Stimulated activated CD4-positive, alpha-beta T cell treated with anti-CD3 and anti-CD28 coated beads, Interleukin-1b, Interleukin-23, amount 100 ng/mL, for 24 hours (primary cell): ENCODE data around the gene SLC6A19.

ENCODE experiments used
- DNase-seq, 4 experiments: peaks; one replicate each; pipeline ENCODE4 v3.0.0-alpha.2; 2020; ENCODE audit warnings: low read depth in 4 of 4, low spot score in 1 of 4

The SLC6A19 gene

GRCh38 chr5:1179383-1179715 is 22.0 kb upstream of the SLC6A19 start:
- no peak for DNase-seq

GRCh38 chr5:1180096-1180495 is 21.3 kb upstream of the SLC6A19 start:
- DNase-seq: no peak

GRCh38 chr5:1180841-1181271 is 20.5 kb upstream of the SLC6A19 start:
- no peak for DNase-seq

- DNase-seq: no peak
These were observed 19.7 kb upstream of the SLC6A19 start for GRCh38 chr5:1181451-1182359.

- DNase-seq: no peak
These were observed 19.1 kb upstream of the SLC6A19 start for GRCh38 chr5:1182360-1182632.

- no peak for DNase-seq
These were observed 18.6 kb upstream of the SLC6A19 start for GRCh38 chr5:1182633-1183423.

GRCh38 chr5:1183424-1184162 is 17.8 kb upstream of the SLC6A19 start:
- DNase-seq: no peak

GRCh38 chr5:1184163-1184470 is 17.3 kb upstream of the SLC6A19 start:
- no peak for DNase-seq

- no peak for DNase-seq
These were observed 16.9 kb upstream of the SLC6A19 start for GRCh38 chr5:1184481-1184880.

- DNase-seq: no peak
These were observed 16.3 kb upstream of the SLC6A19 start for GRCh38 chr5:1185038-1185627.

GRCh38 chr5:1185629-1186350 is 15.6 kb upstream of the SLC6A19 start:
- DNase-seq: no peak

GRCh38 chr5:1186351-1187233 is 14.8 kb upstream of the SLC6A19 start:
- no peak for DNase-seq

GRCh38 chr5:1187234-1187949 is 14.0 kb upstream of the SLC6A19 start:
- DNase-seq: no peak

GRCh38 chr5:1187950-1188334 is 13.5 kb upstream of the SLC6A19 start:
- DNase-seq: no peak

GRCh38 chr5:1188464-1188863 is 12.9 kb upstream of the SLC6A19 start:
- DNase-seq: no peak

- no peak for DNase-seq
These were observed 12.1 kb upstream of the SLC6A19 start for GRCh38 chr5:1189269-1189668.

GRCh38 chr5:1190278-1190677 is 11.1 kb upstream of the SLC6A19 start:
- no peak for DNase-seq

- DNase-seq: no peak
These were observed 10.6 kb upstream of the SLC6A19 start for GRCh38 chr5:1190837-1191239.

- no peak for DNase-seq
These were observed 8.3 kb upstream of the SLC6A19 start for GRCh38 chr5:1192971-1193590.
